Ascending aorta (tissue), 2 donors: Measurements from ENCODE around the gene LNPEP. TPM values are rescaled to one million over a fixed set of nuclear protein-coding genes. Genes with fewer than 3 reads are reported as not detected.

ENCODE experiments used
- DNase-seq, 2 donors: peaks; one replicate each; pipeline ENCODE4 v3.0.0-alpha.2; 2019; ENCODE audit warnings: low spot score in 2 of 2
- H3K27ac ChIP-seq, 2 donors: fragments of 200-600 bp; sonication (generic); one replicate each; pipeline ENCODE4 v1.5.1; 2016 to 2017; ENCODE audit warnings: mild to moderate bottlenecking in 1 of 2
- H3K27me3 ChIP-seq: fragments of 200-600 bp; sonication (generic); one replicate; pipeline ENCODE4 v1.5.1; 2017
- H3K36me3 ChIP-seq, 2 donors: fragments of 200-600 bp; sonication (generic); one replicate each; pipeline ENCODE4 v1.5.1; 2016
- H3K4me1 ChIP-seq, 2 donors: fragments of 200-600 bp; sonication (generic); one replicate each; pipeline ENCODE4 v1.5.1; 2016 to 2017; ENCODE audit warnings: mild to moderate bottlenecking in 1 of 2
- H3K4me3 ChIP-seq, 2 donors: fragments of 200-600 bp; sonication (generic); one replicate each; pipeline ENCODE4 v1.5.1; 2016 to 2017; ENCODE audit warnings: mild to moderate bottlenecking in 1 of 2
- H3K9me3 ChIP-seq, 2 donors: fragments of 200-600 bp; sonication (generic); one replicate each; pipeline ENCODE4 v1.5.1; 2016
- intact Hi-C: fragments of 100-400 bp; cut with DNase I; formaldehyde crosslinking; loops from one replicate; pipeline ENCODE4 v1.15.1; 2023
- total RNA-seq: library from RNA; depleted of rRNA; stranded (reverse); fragments of >200 nt; gene quantifications from one replicate; pipeline ENCODE4 v1.1.0, GENCODE V29; 2016
- TF ChIP-seq, protein P1 (sequence below), 3 experiments: fragments of 200-600 bp in 2 of 3; fragments of 450-650 bp in 1 of 3; sonication (generic) in 2 of 3; IDR thresholded peaks; one replicate each; pipeline ENCODE4 v1.5.1; 2016 to 2019; ENCODE audit warnings: antibody characterized with exemption in 3 of 3, mild to moderate bottlenecking in 1 of 3, moderate library complexity in 1 of 3

The LNPEP gene
- total RNA-seq, 1 donor from 2014 or later = 35.3 TPM

DNA sequence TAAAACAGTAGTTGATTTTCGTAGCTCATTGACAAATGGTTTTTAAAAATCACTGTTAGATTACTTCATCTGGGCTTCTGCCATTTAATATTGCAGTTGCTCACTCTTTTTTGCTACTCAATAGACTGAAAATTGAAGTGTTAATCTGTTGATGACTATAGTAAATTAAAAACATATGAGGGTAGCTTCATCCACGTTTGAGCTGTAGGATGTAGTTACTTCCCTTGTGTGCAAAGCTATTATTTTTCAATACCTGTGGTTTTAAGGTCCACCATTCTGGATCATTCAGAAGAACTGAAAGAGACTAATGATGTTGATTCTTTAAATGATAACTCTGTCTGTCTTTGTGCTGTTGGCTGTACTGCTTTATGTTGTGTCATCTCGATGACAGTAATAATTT lies 74.7 kb downstream of the LNPEP start:
- no peaks in the 10 kb centered on the region for H3K9me3 ChIP-seq
- H3K4me1 ChIP-seq = no peaks in the 10 kb centered on the region
- no peak overlapping the region for H3K27ac ChIP-seq
- H3K27me3 ChIP-seq = no peaks in the 10 kb centered on the region
- DNase-seq = no peak
- H3K4me3 ChIP-seq = no peak overlapping the region
- H3K36me3 ChIP-seq = peaks cover 18 to 25% of the 10 kb centered on the region in 2 donors
- intact Hi-C loops = no loop called here
- TF ChIP-seq, protein P1, sequence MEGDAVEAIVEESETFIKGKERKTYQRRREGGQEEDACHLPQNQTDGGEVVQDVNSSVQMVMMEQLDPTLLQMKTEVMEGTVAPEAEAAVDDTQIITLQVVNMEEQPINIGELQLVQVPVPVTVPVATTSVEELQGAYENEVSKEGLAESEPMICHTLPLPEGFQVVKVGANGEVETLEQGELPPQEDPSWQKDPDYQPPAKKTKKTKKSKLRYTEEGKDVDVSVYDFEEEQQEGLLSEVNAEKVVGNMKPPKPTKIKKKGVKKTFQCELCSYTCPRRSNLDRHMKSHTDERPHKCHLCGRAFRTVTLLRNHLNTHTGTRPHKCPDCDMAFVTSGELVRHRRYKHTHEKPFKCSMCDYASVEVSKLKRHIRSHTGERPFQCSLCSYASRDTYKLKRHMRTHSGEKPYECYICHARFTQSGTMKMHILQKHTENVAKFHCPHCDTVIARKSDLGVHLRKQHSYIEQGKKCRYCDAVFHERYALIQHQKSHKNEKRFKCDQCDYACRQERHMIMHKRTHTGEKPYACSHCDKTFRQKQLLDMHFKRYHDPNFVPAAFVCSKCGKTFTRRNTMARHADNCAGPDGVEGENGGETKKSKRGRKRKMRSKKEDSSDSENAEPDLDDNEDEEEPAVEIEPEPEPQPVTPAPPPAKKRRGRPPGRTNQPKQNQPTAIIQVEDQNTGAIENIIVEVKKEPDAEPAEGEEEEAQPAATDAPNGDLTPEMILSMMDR (IDR thresholded peaks at IDR 0.05) = no peak

DNA sequence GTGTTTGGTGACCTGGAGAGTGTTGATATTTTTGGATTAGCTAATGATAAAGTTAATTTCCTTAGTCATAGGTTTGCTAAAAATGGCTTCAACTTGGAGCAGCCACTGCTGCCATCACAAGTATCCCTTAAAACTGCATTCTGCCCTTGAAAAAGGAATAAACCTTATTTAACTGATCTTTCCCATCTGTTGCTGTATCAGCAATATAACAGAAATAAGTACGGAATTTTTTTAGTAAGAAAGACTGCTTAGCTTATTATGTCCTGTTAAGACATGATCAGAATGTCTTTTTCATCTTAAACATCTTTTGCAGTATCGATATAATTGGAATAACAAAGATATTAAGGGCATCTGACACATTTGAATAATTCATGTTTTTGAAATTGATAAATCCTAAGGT lies 75.7 kb downstream of the LNPEP start:
- Histone ChIP-seq H3K4me3 (no peak overlapping the region), H3K27me3 (no peaks in the 10 kb centered on the region), H3K27ac (no peak overlapping the region), H3K9me3 (no peaks in the 10 kb centered on the region), H3K4me1 (no peaks in the 10 kb centered on the region), H3K36me3 (peaks cover 21 to 30% of the 10 kb centered on the region in 2 donors)
- no peak for DNase-seq
- intact Hi-C loops = no loop called here
- TF ChIP-seq, protein P1 (IDR thresholded peaks at IDR 0.05) = no peak

DNA sequence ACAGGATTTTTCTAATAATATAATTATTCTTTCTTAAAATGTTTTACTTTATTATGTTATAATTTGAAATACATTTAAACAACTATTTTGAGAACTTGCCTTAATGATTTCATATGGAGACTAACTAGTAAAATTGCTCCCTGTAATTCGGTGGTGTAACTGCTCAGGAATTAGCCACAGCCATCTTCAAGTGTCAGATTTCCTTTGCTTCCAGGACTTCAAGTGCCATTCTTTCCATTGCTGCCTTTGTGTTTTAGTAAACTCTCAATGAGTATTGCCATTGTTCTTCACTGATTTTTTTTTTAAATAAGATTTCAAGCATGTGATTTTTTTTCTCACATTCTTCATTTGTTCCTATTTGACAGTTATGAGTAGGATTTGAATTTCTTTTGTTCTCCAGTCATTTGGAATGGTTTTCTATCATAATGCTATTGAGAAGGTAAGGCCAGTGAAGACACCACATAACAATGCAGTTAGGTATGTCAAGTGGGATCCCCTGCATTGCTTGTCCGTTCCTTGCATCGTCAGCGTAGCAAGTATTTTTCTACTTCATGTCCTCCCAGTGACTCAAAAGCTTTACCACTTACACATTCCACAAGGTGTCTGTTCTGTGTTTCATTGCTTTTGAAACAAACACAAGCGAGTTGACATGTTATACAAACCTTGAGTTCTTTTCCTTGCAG lies 83.7 kb downstream of the LNPEP start:
- no peak overlapping the region for H3K27ac ChIP-seq

DNA sequence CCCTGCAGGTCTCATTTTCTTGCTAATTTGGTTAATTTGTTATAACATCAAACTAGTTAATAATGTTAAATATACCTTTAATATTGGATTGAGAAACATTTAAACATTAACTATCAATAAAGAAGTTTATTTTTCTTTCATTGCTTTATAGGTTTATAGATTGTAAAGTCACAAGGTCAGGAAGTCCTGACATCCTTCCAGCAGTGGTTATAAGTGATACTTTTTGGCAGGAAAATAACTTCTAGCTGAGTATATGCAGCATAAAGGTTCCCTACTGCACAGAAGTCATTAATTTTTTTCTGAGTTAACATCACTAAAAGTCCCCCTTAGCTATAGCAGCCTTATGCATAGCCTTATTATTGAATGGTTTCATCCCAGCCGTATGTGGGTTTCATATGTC lies 85.5 kb downstream of the LNPEP start:
- TF ChIP-seq, protein P1 (IDR thresholded peaks at IDR 0.05) = no peak
- Histone ChIP-seq H3K27me3 (no peaks in the 10 kb centered on the region), H3K27ac (no peak overlapping the region), H3K36me3 (peaks cover 35 to 49% of the 10 kb centered on the region in 2 donors), H3K9me3 (no peaks in the 10 kb centered on the region), H3K4me3 (no peak overlapping the region), H3K4me1 (no peaks in the 10 kb centered on the region)
- intact Hi-C loops = no loop called here
- DNase-seq = no peak

More for the DNA sequence above, 83.7 kb downstream of the LNPEP start:
- no peaks in the 10 kb centered on the region for H3K4me1 ChIP-seq
- intact Hi-C loops = no loop called here
- no peak for DNase-seq
- TF ChIP-seq, protein P1 (IDR thresholded peaks at IDR 0.05) = no peak
- no peak overlapping the region for H3K4me3 ChIP-seq
- H3K9me3 ChIP-seq = no peaks in the 10 kb centered on the region
- H3K36me3 ChIP-seq = peaks cover 29 to 52% of the 10 kb centered on the region in 2 donors
- H3K27me3 ChIP-seq = no peaks in the 10 kb centered on the region

DNA sequence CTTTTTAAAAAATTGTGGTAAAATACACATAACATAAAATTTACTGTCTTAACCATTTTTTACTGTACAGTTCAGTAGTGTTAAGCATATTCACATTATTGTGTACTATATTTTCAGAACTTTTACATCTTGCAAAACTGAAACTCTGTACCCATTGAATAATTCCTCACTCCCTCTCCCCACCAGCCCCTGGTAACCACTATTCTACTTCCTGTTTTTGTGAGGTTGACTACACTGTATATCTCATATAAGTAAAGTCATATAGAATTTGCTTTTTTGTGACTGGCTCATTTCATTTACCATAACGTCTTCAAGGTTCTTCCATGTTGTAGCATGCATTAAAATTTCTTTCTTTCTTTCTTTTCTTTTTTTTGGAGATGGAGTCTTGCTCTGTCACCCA lies 87.0 kb downstream of the LNPEP start:
- Histone ChIP-seq H3K27ac (no peak overlapping the region), H3K4me1 (no peaks in the 10 kb centered on the region), H3K36me3 (peaks cover 43 to 63% of the 10 kb centered on the region in 2 donors), H3K27me3 (no peaks in the 10 kb centered on the region), H3K4me3 (no peak overlapping the region), H3K9me3 (no peaks in the 10 kb centered on the region)
- TF ChIP-seq, protein P1 (IDR thresholded peaks at IDR 0.05) = no peak
- DNase-seq = no peak
- intact Hi-C loops = no loop called here
